ENCODE results near the gene MS4A12.
"Not testable (repeated sequence)": the region's sequence is repeated elsewhere in the genome, so short reads cannot be mapped to it uniquely, and the experiment has no call there.

The MS4A12 gene

DNA sequence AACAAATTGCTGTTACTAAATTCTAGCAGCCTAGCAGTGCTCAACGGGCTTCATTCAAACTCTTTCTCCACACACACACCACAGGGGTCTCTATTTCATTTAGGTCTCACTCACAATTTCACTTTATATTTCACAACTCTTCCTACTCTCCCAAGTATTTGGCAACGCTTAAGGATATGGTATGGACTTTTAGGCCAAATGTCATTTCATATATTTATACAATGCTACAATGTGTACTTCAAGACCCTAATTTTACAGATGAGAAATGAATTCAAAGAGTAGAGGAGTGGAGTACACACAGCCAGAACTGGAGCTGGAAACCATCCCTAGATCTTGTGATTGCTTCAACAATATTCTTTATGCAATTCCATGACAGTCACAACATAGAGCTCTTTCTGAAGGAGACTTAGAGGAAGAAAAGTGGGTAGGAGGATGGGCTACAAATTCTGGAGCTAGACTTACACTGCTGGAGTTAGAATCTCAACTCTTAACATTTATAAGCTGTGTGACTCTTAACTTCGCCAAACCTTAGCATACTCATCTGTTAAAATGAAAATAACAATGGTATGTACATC lies 20.2 kb downstream of the MS4A12 start:
- no peak overlapping the region for H3K4me3 ChIP-seq (replicated peaks; ENCODE audit: low read depth, low read length)
- TF ChIP-seq, protein P1, sequence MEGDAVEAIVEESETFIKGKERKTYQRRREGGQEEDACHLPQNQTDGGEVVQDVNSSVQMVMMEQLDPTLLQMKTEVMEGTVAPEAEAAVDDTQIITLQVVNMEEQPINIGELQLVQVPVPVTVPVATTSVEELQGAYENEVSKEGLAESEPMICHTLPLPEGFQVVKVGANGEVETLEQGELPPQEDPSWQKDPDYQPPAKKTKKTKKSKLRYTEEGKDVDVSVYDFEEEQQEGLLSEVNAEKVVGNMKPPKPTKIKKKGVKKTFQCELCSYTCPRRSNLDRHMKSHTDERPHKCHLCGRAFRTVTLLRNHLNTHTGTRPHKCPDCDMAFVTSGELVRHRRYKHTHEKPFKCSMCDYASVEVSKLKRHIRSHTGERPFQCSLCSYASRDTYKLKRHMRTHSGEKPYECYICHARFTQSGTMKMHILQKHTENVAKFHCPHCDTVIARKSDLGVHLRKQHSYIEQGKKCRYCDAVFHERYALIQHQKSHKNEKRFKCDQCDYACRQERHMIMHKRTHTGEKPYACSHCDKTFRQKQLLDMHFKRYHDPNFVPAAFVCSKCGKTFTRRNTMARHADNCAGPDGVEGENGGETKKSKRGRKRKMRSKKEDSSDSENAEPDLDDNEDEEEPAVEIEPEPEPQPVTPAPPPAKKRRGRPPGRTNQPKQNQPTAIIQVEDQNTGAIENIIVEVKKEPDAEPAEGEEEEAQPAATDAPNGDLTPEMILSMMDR (IDR thresholded peaks at IDR 0.05; ENCODE audit: low read depth, low read length, missing control alignments) = no peak
- no peak for DNase-seq (ENCODE audit: extremely low read depth, low read depth)

DNA sequence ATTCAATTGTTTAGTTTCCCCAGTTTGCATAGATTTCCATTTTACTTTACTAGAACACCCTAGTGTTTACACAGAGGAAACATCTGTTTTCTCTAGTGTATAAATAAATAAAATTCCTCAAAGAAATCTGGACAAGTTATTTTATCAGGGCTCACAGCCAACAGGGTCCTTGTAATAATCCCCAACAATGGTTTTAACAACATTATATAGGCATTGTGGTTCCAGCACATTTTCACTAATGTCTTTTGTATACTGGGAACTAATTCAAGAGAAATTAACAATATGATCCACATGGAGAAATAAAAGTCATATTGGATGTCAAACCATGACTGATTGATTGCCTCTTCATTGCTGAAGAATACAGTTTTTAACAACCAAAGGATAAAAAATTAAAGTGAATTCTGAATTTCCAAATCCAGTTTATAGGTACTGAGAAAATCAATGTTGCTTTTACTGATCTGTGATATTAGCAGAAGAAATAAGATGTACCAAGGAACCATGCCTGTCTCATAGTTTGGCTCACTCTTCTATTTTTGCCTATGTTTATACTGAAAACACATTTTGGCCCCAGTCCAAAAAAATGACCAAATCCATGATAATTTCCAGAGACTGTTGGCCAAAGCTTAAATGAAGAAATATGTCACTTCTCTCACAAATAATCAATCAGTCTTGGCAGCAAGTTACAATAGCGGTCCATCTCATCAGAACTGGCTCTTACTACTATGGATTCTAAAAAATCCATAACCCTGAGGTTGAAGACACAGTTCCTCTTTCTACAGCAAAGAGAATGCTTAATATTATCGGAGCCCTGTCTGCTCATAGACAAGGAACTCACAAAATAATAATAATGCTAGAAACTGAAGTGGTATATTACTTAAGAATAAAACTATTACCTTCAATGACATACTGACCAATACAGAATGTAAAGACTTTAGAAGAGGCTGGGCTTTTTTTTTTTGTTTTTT lies 21.2 kb downstream of the MS4A12 start:
- no peak for DNase-seq (ENCODE audit: extremely low read depth, low read depth)
- TF ChIP-seq, protein P1 (IDR thresholded peaks at IDR 0.05; ENCODE audit: low read depth, low read length, missing control alignments) = no peak
- H3K4me3 ChIP-seq (replicated peaks; ENCODE audit: low read depth, low read length) = no peak overlapping the region

DNA sequence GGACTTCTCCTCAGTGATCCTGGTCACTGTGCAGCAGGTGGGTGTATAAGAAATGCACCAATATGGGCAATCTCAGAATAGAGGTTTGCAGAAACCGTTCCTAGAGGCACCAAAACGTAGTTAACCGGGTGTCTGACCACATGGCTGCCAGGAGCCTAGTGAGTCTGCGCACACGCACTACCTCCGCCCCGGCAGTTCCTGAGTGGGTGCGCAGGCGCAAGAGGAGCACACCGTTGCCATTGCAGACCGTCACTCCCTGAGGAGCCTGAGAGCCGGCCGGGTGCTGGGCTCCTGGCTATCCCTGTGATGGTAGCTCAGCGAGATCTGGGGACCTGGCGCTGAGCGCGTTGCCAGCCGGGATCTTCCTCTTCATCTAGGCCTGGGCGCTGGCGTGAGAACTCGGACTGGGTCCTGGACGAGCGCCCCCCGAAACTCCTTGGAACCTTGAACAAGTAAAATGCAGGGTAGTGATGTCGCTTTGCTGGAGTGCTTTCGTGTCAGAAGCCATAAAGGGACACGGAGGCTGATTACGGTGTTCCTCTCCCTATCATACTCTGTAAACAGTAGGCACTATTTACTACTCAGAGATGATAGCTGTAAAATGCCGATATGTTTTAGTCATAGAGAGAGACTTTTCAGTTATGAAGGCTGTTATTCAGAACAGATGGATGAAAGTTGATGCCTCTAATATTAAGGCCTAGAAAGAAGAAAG lies 22.7 kb downstream of the MS4A12 start, which contains the start of gene MS4A13:
Gene MS4A13 (plus strand): TSS at position 249 of the 712 bp plus-strand sequence. CDS start 2,692 bp downstream, outside the sequence.
- DNase-seq (ENCODE audit: extremely low read depth, low read depth) = no peak
- TF ChIP-seq, protein P1 (IDR thresholded peaks at IDR 0.05; ENCODE audit: low read depth, low read length, missing control alignments) = no peak
- H3K4me3 ChIP-seq (replicated peaks; ENCODE audit: low read depth, low read length) = no peak within 1 kb of the TSS

DNA sequence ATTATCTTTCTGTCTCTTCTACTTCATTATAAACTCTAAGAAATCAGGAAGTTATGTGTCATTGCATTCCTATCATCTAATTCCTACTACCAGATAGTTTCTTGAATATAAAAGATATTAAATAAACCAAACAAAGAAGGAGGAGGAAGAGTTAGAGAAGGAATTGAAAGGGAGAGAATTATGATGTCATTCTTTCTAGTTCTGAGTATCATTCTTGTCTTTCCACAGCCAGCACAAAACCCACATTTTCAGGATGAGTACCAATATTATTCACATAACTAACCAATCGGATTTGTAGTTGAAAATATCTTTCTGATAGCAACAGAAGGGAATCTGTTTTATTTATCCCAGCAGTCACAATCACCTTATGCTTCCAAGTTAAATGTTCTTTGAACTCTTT lies 35.9 kb downstream of the MS4A12 start:
- TF ChIP-seq, protein P1 (IDR thresholded peaks at IDR 0.05; ENCODE audit: low read depth, low read length, missing control alignments) = no peak
- no peak overlapping the region for H3K4me3 ChIP-seq (replicated peaks; ENCODE audit: low read depth, low read length)
- no peak for DNase-seq (ENCODE audit: extremely low read depth, low read depth)

DNA sequence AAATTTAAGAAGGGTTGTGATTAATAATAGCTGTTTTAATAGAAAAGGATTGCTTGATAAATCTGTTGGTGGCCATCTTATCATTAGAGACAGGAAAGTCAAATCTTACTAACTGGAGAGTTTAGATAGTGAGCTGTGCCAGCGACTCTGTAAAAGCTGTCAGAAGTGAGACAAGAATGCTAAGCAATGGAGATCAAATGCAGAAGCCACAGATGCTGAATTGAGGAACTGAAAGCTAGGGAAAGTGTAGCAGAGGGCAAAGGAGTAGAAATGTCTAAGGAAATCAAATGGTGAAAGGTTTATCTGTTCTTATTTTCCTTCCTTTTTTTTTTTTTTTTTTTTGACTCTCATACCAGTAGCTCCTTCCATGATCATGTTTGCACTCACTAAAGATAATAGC lies 36.4 kb downstream of the MS4A12 start:
- TF ChIP-seq, protein P1 (IDR thresholded peaks at IDR 0.05; ENCODE audit: low read depth, low read length, missing control alignments) = no peak
- H3K4me3 ChIP-seq (replicated peaks; ENCODE audit: low read depth, low read length) = no peak overlapping the region
- DNase-seq (ENCODE audit: extremely low read depth, low read depth) = no peak

DNA sequence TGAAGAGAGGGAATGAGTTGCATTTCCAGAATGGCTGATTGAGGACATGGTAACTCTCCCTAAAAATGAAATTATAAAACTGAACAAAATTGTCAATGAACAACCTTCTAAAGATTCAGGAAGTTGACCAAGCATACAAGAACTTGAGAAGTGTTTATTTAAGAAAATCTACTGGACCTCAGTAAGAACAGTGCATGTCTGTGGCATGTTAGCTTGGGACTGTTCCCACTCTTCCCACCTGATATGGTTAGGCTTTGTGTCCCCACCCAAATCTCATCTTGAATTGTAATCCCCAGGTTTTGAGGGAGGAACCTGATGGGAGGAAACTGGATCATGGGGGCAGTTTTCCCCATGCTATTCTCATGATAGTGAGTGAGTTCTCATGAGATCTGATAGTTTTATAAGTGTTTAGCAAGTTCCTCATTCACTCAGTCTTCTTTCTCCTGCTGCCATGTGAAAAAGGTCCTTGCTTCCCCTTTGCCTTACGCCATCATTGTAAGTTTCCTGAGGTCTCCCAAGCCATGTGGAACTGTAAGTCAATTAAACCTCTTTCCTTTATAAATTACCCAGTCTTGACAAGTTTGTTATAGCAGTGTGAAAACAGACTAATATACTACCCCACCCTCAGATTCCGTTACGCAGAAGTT lies 38.0 kb downstream of the MS4A12 start:
- H3K4me3 ChIP-seq (replicated peaks; ENCODE audit: low read depth, low read length) = no peak overlapping the region
- TF ChIP-seq, protein P1 (IDR thresholded peaks at IDR 0.05; ENCODE audit: low read depth, low read length, missing control alignments) = no peak
- no peak for DNase-seq (ENCODE audit: extremely low read depth, low read depth)

DNA sequence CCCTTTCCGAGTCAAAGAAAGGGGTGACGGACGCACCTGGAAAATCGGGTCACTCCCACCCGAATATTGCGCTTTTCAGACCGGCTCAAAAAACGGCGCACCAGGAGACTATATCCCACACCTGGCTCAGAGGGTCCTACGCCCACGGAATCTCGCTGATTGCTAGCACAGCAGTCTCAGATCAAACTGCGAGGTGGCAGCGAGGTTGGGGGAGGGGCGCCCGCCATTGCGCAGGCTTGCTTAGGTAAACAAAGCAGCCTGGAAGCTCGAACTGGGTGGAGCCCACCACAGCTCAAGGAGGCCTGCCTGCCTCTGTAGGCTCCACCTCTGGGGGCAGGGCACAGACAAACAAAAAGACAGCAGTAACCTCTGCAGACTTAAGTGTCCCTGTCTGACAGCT lies 39.8 kb downstream of the MS4A12 start:
- not testable (repeated sequence) for H3K4me3 ChIP-seq (replicated peaks; ENCODE audit: low read depth, low read length); DNase-seq (ENCODE audit: extremely low read depth, low read depth)

DNA sequence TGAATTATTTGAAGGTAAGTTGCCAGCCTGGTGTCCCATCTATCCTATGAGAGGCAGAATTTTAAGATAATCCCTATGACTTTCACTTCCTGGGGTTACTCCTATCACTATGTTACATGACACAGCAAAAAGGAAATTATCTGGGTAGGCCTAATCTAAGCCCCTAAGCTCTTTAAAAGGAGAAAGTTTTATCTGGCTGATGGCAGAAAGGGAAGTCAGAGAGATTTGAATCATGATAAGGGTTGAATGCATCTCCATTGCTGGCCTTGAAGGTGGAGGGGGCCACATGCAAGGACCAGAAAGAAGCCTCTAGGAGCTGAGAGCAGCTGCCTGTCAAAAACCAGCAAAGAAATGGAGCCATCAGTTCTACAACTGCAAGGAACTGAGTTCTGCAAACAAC lies 46.0 kb downstream of the MS4A12 start:
- not testable (repeated sequence) for DNase-seq (ENCODE audit: extremely low read depth, low read depth); H3K4me3 ChIP-seq (replicated peaks; ENCODE audit: low read depth, low read length)
